HepG2 (cell line): ENCODE data around the gene GPR162. TPM values are rescaled to one million over a fixed set of nuclear protein-coding genes. Genes with fewer than 3 reads are reported as not detected.

Experiments used
- ATAD3A ChIP-seq: sonication (generic); formaldehyde crosslinking; IDR thresholded peaks from 2 replicates; pipeline ENCODE4 v1.4.0; 2020; ENCODE audit warnings: missing genetic modification reagents
- BCL6 ChIP-seq: IDR thresholded peaks from 2 replicates; pipeline ENCODE4 v1.6.1; 2016; ENCODE audit warnings: missing genetic modification reagents, missing compliant biosample characterization
- HNRNPH1 ChIP-seq: fragments of 200-400 bp; formaldehyde crosslinking; optimal IDR thresholded peaks from 2 replicates; pipeline ENCODE3; 2017; ENCODE audit warnings: mild to moderate bottlenecking, low read depth, low read length
- JUN ChIP-seq: sonication (generic); formaldehyde crosslinking; IDR thresholded peaks from 2 replicates; pipeline ENCODE4 v1.4.0; 2020; ENCODE audit warnings: mild to moderate bottlenecking, missing genetic modification reagents
- PCBP1 ChIP-seq: fragments of 200-400 bp; formaldehyde crosslinking; IDR thresholded peaks from 2 replicates; pipeline ENCODE4 v1.6.1; 2017; ENCODE audit warnings: mild to moderate bottlenecking, low read depth, low read length, borderline replicate concordance
- SRSF1 ChIP-seq: fragments of 200-400 bp; formaldehyde crosslinking; optimal IDR thresholded peaks from 2 replicates; pipeline ENCODE3; 2017; ENCODE audit warnings: mild to moderate bottlenecking, low read depth, low read length, moderate library complexity
- TMF1 ChIP-seq: sonication (generic); formaldehyde crosslinking; IDR thresholded peaks from 2 replicates; pipeline ENCODE4 v1.8.1; 2022; ENCODE audit warnings: low read depth, missing genetic modification reagents
- YEATS4 ChIP-seq: sonication (generic); formaldehyde crosslinking; IDR thresholded peaks from 2 replicates; pipeline ENCODE4 v1.4.0; 2020; ENCODE audit warnings: missing genetic modification reagents, borderline replicate concordance
- ZIK1 ChIP-seq: sonication (generic); formaldehyde crosslinking; IDR thresholded peaks from 2 replicates; pipeline ENCODE4 v1.5.0; 2020; ENCODE audit warnings: mild to moderate bottlenecking, low read depth, missing genetic modification reagents, borderline replicate concordance
- ZNF382 ChIP-seq: sonication (generic); formaldehyde crosslinking; IDR thresholded peaks from 2 replicates; pipeline ENCODE4 v1.5.0; 2020; ENCODE audit warnings: missing genetic modification reagents, mild to moderate bottlenecking, borderline replicate concordance
- ZNF543 ChIP-seq: sonication (generic); formaldehyde crosslinking; IDR thresholded peaks from 2 replicates; pipeline ENCODE4 v1.4.0; 2020; ENCODE audit warnings: mild to moderate bottlenecking, missing genetic modification reagents
- ZNF724P ChIP-seq: sonication (generic); formaldehyde crosslinking; IDR thresholded peaks from 2 replicates; pipeline ENCODE4 v1.8.0; 2022; ENCODE audit warnings: missing genetic modification reagents, borderline replicate concordance
- polyA plus RNA-seq, 8 experiments: library from polyadenylated mRNA; depleted of rRNA in 3 of 8; stranded (reverse) in 7 of 8; unstranded in 1 of 8; fragments of >200 nt; fragmentation: Illumina TruSeq in 4 of 8; extraction: Trizol in 4 of 8; gene quantifications; 2 replicates each; pipeline versions ENCODE4 v1.2.1 to v1.2.3, GENCODE V29; 2011 to 2016; ENCODE audit warnings: low read depth in 4 of 8, missing spikeins in 1 of 8, mixed read lengths in 1 of 8; ENCODE audit not compliant: insufficient read depth in 1 of 8
- total RNA-seq, 5 experiments: library from RNA; depleted of rRNA; stranded (reverse); fragments of >200 nt; fragmentation: Illumina TruSeq; extraction: Trizol; gene quantifications; 2 replicates each; pipeline ENCODE4 v1.2.3, GENCODE V29; 2016; ENCODE audit warnings: low read depth in 1 of 5
- TF ChIP-seq, protein P1 (sequence below): sonication (generic); formaldehyde crosslinking; IDR thresholded peaks from 2 replicates; pipeline ENCODE4 v1.4.0; 2020; ENCODE audit warnings: missing genetic modification reagents
- TF ChIP-seq, protein P2 (sequence below): sonication (generic); formaldehyde crosslinking; IDR thresholded peaks from 2 replicates; pipeline ENCODE4 v1.4.0; 2020; ENCODE audit warnings: missing genetic modification reagents
- TF ChIP-seq, protein P3 (sequence below): sonication (generic); formaldehyde crosslinking; IDR thresholded peaks from 2 replicates; pipeline ENCODE4 v1.9.0; 2021; ENCODE audit warnings: missing genetic modification reagents, mild to moderate bottlenecking, borderline replicate concordance
- TF ChIP-seq, protein P4 (sequence below): sonication (generic); formaldehyde crosslinking; IDR thresholded peaks from 2 replicates; pipeline ENCODE4 v1.5.0; 2020; ENCODE audit warnings: mild to moderate bottlenecking, missing genetic modification reagents, moderate library complexity
- TF ChIP-seq, protein P5 (sequence below): sonication (generic); formaldehyde crosslinking; IDR thresholded peaks from 2 replicates; pipeline ENCODE4 v1.4.0; 2020; ENCODE audit warnings: missing genetic modification reagents, borderline replicate concordance

The GPR162 gene
- total and polyA plus RNA-seq, 2 of the 13 experiments (the other 11 are each of a cell fraction or from before 2014, with no cell fraction given): 0.08 TPM; not detected in 1

DNA sequence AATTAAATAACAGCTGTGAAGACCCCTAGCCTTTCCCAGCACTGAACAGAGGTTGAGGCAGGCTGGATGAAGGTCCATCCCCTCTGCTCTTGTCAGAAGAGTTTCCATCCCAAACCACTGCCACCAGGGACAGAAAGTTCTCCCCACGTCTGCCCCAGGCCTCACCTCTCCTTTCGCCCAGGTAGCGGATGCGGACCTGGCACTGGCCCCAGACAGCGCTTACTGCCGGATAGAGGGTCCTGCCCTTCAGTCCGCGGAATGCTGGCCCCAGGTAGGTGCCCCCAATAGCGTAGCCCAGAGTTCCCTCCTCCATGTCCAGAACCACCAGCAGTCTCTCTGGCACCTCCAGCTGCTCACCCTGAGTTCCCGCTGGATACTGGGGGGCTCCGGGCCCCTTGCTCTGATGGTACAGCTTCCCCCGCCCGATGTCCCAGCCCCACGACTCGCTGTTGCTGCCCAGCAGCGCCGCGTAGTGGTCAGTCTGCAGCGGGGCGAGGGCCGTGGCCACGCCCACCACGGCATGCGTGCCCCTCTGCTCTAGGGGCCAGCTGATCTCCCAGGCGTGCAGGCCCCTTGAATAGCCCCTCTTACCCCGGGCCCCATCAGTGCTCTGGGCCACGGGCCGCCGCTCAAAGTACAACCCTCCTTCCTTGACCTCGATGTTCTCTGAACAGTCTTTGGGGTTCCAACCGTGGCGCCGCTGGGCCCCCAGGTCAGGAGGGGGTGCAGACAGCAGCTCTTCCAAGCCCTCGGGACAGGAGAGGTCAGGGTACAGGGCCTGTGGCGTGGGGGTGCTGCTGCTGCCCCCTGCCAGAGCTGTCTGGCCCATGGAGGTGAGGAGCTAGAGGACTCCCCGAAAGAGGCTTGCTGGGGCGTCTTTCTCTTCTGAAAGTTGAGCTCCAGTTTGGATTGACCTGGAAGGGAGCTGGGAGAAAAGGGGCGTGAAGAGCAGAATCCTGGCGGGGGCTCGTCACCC is 50.7 kb downstream of the GPR162 start (continued):
- TF ChIP-seq ZNF543 (peak; percentile 74; the same call in 1 of the 2 replicates), ZNF382 (CRISPR knock-in tag) (no peak), PCBP1 (peak; percentile 80; the same call in 1 of the 2 replicates), JUN (no peak), SRSF1 (no peak), ZIK1 (no peak), ZNF724P (CRISPR knock-in tag) (no peak; the same call in 1 of the 2 replicates), BCL6 (CRISPR knock-in tag) (no peak; the same call in none of the 2 replicates), ATAD3A (CRISPR knock-in tag) (no peak), TMF1 (CRISPR knock-in tag) (peak; percentile 42; the same call in 1 of the 2 replicates), YEATS4 (CRISPR knock-in tag) (peak; percentile 78; the same call in 1 of the 2 replicates), HNRNPH1 (peak; percentile 4)
- TF ChIP-seq, protein P1, sequence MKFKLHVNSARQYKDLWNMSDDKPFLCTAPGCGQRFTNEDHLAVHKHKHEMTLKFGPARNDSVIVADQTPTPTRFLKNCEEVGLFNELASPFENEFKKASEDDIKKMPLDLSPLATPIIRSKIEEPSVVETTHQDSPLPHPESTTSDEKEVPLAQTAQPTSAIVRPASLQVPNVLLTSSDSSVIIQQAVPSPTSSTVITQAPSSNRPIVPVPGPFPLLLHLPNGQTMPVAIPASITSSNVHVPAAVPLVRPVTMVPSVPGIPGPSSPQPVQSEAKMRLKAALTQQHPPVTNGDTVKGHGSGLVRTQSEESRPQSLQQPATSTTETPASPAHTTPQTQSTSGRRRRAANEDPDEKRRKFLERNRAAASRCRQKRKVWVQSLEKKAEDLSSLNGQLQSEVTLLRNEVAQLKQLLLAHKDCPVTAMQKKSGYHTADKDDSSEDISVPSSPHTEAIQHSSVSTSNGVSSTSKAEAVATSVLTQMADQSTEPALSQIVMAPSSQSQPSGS: peak; percentile 25; the same call in 1 of the 2 replicates
- TF ChIP-seq, protein P2, sequence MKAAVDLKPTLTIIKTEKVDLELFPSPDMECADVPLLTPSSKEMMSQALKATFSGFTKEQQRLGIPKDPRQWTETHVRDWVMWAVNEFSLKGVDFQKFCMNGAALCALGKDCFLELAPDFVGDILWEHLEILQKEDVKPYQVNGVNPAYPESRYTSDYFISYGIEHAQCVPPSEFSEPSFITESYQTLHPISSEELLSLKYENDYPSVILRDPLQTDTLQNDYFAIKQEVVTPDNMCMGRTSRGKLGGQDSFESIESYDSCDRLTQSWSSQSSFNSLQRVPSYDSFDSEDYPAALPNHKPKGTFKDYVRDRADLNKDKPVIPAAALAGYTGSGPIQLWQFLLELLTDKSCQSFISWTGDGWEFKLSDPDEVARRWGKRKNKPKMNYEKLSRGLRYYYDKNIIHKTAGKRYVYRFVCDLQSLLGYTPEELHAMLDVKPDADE: no peak
- TF ChIP-seq, protein P3, sequence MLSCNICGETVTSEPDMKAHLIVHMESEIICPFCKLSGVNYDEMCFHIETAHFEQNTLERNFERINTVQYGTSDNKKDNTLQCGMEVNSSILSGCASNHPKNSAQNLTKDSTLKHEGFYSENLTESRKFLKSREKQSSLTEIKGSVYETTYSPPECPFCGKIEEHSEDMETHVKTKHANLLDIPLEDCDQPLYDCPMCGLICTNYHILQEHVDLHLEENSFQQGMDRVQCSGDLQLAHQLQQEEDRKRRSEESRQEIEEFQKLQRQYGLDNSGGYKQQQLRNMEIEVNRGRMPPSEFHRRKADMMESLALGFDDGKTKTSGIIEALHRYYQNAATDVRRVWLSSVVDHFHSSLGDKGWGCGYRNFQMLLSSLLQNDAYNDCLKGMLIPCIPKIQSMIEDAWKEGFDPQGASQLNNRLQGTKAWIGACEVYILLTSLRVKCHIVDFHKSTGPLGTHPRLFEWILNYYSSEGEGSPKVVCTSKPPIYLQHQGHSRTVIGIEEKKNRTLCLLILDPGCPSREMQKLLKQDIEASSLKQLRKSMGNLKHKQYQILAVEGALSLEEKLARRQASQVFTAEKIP (CRISPR knock-in tag): no peak
- TF ChIP-seq, protein P4, sequence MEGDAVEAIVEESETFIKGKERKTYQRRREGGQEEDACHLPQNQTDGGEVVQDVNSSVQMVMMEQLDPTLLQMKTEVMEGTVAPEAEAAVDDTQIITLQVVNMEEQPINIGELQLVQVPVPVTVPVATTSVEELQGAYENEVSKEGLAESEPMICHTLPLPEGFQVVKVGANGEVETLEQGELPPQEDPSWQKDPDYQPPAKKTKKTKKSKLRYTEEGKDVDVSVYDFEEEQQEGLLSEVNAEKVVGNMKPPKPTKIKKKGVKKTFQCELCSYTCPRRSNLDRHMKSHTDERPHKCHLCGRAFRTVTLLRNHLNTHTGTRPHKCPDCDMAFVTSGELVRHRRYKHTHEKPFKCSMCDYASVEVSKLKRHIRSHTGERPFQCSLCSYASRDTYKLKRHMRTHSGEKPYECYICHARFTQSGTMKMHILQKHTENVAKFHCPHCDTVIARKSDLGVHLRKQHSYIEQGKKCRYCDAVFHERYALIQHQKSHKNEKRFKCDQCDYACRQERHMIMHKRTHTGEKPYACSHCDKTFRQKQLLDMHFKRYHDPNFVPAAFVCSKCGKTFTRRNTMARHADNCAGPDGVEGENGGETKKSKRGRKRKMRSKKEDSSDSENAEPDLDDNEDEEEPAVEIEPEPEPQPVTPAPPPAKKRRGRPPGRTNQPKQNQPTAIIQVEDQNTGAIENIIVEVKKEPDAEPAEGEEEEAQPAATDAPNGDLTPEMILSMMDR (CRISPR knock-in tag): peak; percentile 98
- TF ChIP-seq, protein P5, sequence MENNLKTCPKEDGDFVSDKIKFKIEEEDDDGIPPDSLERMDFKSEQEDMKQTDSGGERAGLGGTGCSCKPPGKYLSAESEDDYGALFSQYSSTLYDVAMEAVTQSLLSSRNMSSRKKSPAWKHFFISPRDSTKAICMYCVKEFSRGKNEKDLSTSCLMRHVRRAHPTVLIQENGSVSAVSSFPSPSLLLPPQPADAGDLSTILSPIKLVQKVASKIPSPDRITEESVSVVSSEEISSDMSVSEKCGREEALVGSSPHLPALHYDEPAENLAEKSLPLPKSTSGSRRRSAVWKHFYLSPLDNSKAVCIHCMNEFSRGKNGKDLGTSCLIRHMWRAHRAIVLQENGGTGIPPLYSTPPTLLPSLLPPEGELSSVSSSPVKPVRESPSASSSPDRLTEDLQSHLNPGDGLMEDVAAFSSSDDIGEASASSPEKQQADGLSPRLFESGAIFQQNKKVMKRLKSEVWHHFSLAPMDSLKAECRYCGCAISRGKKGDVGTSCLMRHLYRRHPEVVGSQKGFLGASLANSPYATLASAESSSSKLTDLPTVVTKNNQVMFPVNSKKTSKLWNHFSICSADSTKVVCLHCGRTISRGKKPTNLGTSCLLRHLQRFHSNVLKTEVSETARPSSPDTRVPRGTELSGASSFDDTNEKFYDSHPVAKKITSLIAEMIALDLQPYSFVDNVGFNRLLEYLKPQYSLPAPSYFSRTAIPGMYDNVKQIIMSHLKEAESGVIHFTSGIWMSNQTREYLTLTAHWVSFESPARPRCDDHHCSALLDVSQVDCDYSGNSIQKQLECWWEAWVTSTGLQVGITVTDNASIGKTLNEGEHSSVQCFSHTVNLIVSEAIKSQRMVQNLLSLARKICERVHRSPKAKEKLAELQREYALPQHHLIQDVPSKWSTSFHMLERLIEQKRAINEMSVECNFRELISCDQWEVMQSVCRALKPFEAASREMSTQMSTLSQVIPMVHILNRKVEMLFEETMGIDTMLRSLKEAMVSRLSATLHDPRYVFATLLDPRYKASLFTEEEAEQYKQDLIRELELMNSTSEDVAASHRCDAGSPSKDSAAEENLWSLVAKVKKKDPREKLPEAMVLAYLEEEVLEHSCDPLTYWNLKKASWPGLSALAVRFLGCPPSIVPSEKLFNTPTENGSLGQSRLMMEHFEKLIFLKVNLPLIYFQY: no peak
